H9 (cell line): ENCODE measurements around the gene NDUFAF2. TPM values are rescaled to one million over a fixed set of nuclear protein-coding genes. Genes with fewer than 3 reads are reported as not detected.

Source experiments
- DNase-seq: peaks from one replicate; pipeline ENCODE4 v3.0.0-alpha.2; 2017
- H2AFZ ChIP-seq: one replicate; pipeline ENCODE4 v1.6.1; 2013; ENCODE audit warnings: mild to moderate bottlenecking, low read length, control low read depth, moderate library complexity
- H2AK5ac ChIP-seq: 2 replicates; pipeline ENCODE4 v1.6.1; 2013; ENCODE audit warnings: low read length, control low read depth, mixed read lengths; ENCODE audit not compliant: insufficient read length
- H2BK120ac ChIP-seq: one replicate; pipeline ENCODE4 v1.6.1; 2013; ENCODE audit warnings: low read depth, mild to moderate bottlenecking, low read length, control low read depth, inconsistent platforms; ENCODE audit not compliant: poor library complexity, severe bottlenecking
- H2BK12ac ChIP-seq: 2 replicates; pipeline ENCODE4 v1.6.1; 2013; ENCODE audit warnings: low read length, control low read depth, mixed read lengths, low read depth; ENCODE audit not compliant: insufficient read length
- H2BK15ac ChIP-seq: 2 replicates; pipeline ENCODE4 v1.6.1; 2013; ENCODE audit warnings: low read depth, low read length, control low read depth
- H2BK20ac ChIP-seq: one replicate; pipeline ENCODE4 v1.6.1; 2013; ENCODE audit warnings: low read depth, mild to moderate bottlenecking, low read length, control low read depth, inconsistent platforms; ENCODE audit not compliant: poor library complexity, severe bottlenecking
- H2BK5ac ChIP-seq: 2 replicates; pipeline ENCODE4 v1.6.1; 2013; ENCODE audit warnings: low read length, control low read depth, mixed read lengths; ENCODE audit not compliant: insufficient read length
- H3K14ac ChIP-seq: 2 replicates; pipeline ENCODE4 v1.6.1; 2013; ENCODE audit warnings: low read length, control low read depth; ENCODE audit not compliant: insufficient read depth
- H3K18ac ChIP-seq: 2 replicates; pipeline ENCODE4 v1.6.1; 2013; ENCODE audit warnings: low read depth, mild to moderate bottlenecking, mixed read lengths, low read length, control low read depth; ENCODE audit not compliant: insufficient read length
- H3K23ac ChIP-seq: 2 replicates; pipeline ENCODE4 v1.6.1; 2013; ENCODE audit warnings: low read length, control low read depth, mixed read lengths, low read depth; ENCODE audit not compliant: insufficient read length
- H3K23me2 ChIP-seq: 2 replicates; pipeline ENCODE4 v1.6.1; 2013; ENCODE audit warnings: low read depth, mild to moderate bottlenecking, mixed read lengths, low read length, control low read depth; ENCODE audit not compliant: insufficient read length, poor library complexity, severe bottlenecking
- H3K27ac ChIP-seq: 2 replicates; pipeline ENCODE4 v1.5.1; 2013; ENCODE audit warnings: low read length, control low read depth, mixed read lengths, low read depth; ENCODE audit not compliant: insufficient read length
- H3K27me3 ChIP-seq: 2 replicates; pipeline ENCODE4 v1.6.1; 2013; ENCODE audit warnings: low read length, control low read depth, inconsistent platforms; ENCODE audit not compliant: insufficient read depth
- H3K4ac ChIP-seq: 2 replicates; pipeline ENCODE4 v1.6.1; 2013; ENCODE audit warnings: low read depth, mild to moderate bottlenecking, control low read depth, inconsistent platforms, low read length, moderate library complexity
- H3K4me1 ChIP-seq: 2 replicates; pipeline ENCODE4 v1.6.1; 2013; ENCODE audit warnings: low read length, control low read depth, inconsistent platforms; ENCODE audit not compliant: insufficient read depth
- H3K4me2 ChIP-seq: 2 replicates; pipeline ENCODE4 v1.6.1; 2013; ENCODE audit warnings: low read length, control low read depth, mixed read lengths; ENCODE audit not compliant: insufficient read length, insufficient read depth
- H3K56ac ChIP-seq: 2 replicates; pipeline ENCODE4 v1.6.1; 2013; ENCODE audit warnings: low read depth, mild to moderate bottlenecking, mixed read lengths, low read length, control low read depth; ENCODE audit not compliant: insufficient read length
- H3K79me1 ChIP-seq: 2 replicates; pipeline ENCODE4 v1.6.1; 2013; ENCODE audit warnings: low read depth, mild to moderate bottlenecking, moderate library complexity, low read length, control low read depth, inconsistent platforms; ENCODE audit not compliant: insufficient read depth, poor library complexity, severe bottlenecking
- H3K79me2 ChIP-seq: 2 replicates; pipeline ENCODE4 v1.6.1; 2013; ENCODE audit warnings: low read length, control low read depth, inconsistent platforms; ENCODE audit not compliant: insufficient read depth
- H3K9ac ChIP-seq: 2 replicates; pipeline ENCODE4 v1.6.1; 2013; ENCODE audit warnings: low read length, control low read depth, mixed read lengths; ENCODE audit not compliant: insufficient read length; ENCODE audit errors: extremely low read depth
- H3K9me3 ChIP-seq: one replicate; pipeline ENCODE4 v1.6.1; 2013; ENCODE audit warnings: low read depth, low read length, inconsistent platforms; ENCODE audit not compliant: control insufficient read depth
- H3T11ph ChIP-seq: one replicate; pipeline ENCODE4 v1.6.1; 2013; ENCODE audit warnings: mild to moderate bottlenecking, low read length, control low read depth, inconsistent platforms
- H4K20me1 ChIP-seq: one replicate; pipeline ENCODE4 v1.6.1; 2013; ENCODE audit not compliant: control insufficient read depth, insufficient read length, insufficient read depth
- H4K5ac ChIP-seq: 2 replicates; pipeline ENCODE4 v1.6.1; 2013; ENCODE audit warnings: low read depth, mild to moderate bottlenecking, mixed read lengths, low read length, control low read depth; ENCODE audit not compliant: insufficient read length
- H4K8ac ChIP-seq: replicated peaks from 2 replicates; pipeline ENCODE4 v1.6.1; 2013; ENCODE audit warnings: low read length, control low read depth, mixed read lengths, low read depth; ENCODE audit not compliant: insufficient read length
- H4K91ac ChIP-seq: 2 replicates; pipeline ENCODE4 v1.6.1; 2013; ENCODE audit warnings: low read depth, mild to moderate bottlenecking, moderate library complexity, mixed read lengths, low read length, control low read depth; ENCODE audit not compliant: insufficient read length
- H3K27ac Mint-ChIP-seq, 3 experiments: 2 replicates in 2 of 3; 3 replicates in 1 of 3; pipeline ENCODE4 v1.8.0; 2020 to 2021; ENCODE audit warnings: mixed read lengths in 3 of 3, mild to moderate bottlenecking in 1 of 3, moderate library complexity in 1 of 3
- H3K27me3 Mint-ChIP-seq: 2 replicates; pipeline ENCODE4 v1.8.0; 2021; ENCODE audit warnings: low read depth, mild to moderate bottlenecking, moderate library complexity, mixed read lengths
- H3K36me3 Mint-ChIP-seq, 3 experiments: 2 replicates in 2 of 3; 3 replicates in 1 of 3; pipeline ENCODE4 v1.8.0; 2020 to 2021; ENCODE audit warnings: low read depth in 3 of 3, mixed read lengths in 3 of 3; ENCODE audit not compliant: insufficient read depth in 1 of 3
- H3K4me1 Mint-ChIP-seq, 2 experiments: 2 replicates each; pipeline ENCODE4 v1.8.0; 2020; ENCODE audit warnings: mixed read lengths in 2 of 2
- H3K4me3 Mint-ChIP-seq, 2 experiments: 2 replicates in 1 of 2; 3 replicates in 1 of 2; pipeline ENCODE4 v1.8.0; 2020 to 2021; ENCODE audit warnings: mild to moderate bottlenecking in 2 of 2, mixed read lengths in 2 of 2, moderate library complexity in 1 of 2
- H3K9me3 Mint-ChIP-seq, 2 experiments: 2 replicates in 1 of 2; 3 replicates in 1 of 2; pipeline ENCODE4 v1.8.0; 2020; ENCODE audit warnings: mild to moderate bottlenecking in 2 of 2, mixed read lengths in 2 of 2, moderate library complexity in 1 of 2
- CTCF ChIP-seq: fragments of 200-600 bp; sonication (generic); conservative IDR thresholded peaks from 3 replicates; pipeline ENCODE4 v1.8.0; 2021; ENCODE audit warnings: antibody characterized with exemption, mild to moderate bottlenecking
- total RNA-seq: library from RNA; stranded (reverse); gene quantifications from 2 replicates; pipeline ENCODE4 v1.2.1, GENCODE V29; 2021

Gene NDUFAF2
- total RNA-seq, 1 experiment from 2014 or later: 31.4 TPM

GRCh38 chr5:61055434-61056006 is 110.5 kb downstream of the NDUFAF2 start:
- Mint-ChIP-seq H3K27ac (no peak overlapping the region), H3K9me3 (no peaks in the 10 kb centered on the region), H3K27me3 (no peaks in the 10 kb centered on the region), H3K4me1 (peaks cover 10 to 13% of the 10 kb centered on the region in 2 experiments), H3K4me3 (no peak overlapping the region), H3K36me3 (no peaks in the 10 kb centered on the region; a peak in 1 of 7 replicates)
- Histone ChIP-seq H3K4ac (no peak overlapping the region), H3K79me2 (no peaks in the 10 kb centered on the region), H3K23ac (no peak overlapping the region), H4K8ac (no peak overlapping the region), H3K14ac (no peak overlapping the region), H4K5ac (no peak overlapping the region), H2BK15ac (no peak overlapping the region), H3K4me2 (no peak overlapping the region), H3T11ph (no peak overlapping the region), H4K20me1 (no peaks in the 10 kb centered on the region), H3K56ac (no peak overlapping the region), H3K4me1 (no peaks in the 10 kb centered on the region), H3K27ac (no peak overlapping the region), H2BK12ac (no peak overlapping the region), H3K79me1 (no peaks in the 10 kb centered on the region), H3K9ac (no peak overlapping the region), H2AK5ac (no peak overlapping the region), H3K9me3 (no peaks in the 10 kb centered on the region), H2BK120ac (no peak overlapping the region), H2AFZ (no peak overlapping the region), H2BK5ac (no peak overlapping the region), H4K91ac (no peak overlapping the region), H2BK20ac (no peak overlapping the region), H3K18ac (no peak overlapping the region), H3K27me3 (no peaks in the 10 kb centered on the region), H3K23me2 (no peaks in the 10 kb centered on the region)
- DNase-seq: no peak
- TF ChIP-seq CTCF: peak; percentile 79
